ENCODE measurements around the gene PGRMC1. TPM values are rescaled to one million over a fixed set of nuclear protein-coding genes. Genes with fewer than 3 reads are reported as not detected.

Gene PGRMC1
- polyA plus RNA-seq, 2 donors, result 41.6 to 47.0 TPM

DNA sequence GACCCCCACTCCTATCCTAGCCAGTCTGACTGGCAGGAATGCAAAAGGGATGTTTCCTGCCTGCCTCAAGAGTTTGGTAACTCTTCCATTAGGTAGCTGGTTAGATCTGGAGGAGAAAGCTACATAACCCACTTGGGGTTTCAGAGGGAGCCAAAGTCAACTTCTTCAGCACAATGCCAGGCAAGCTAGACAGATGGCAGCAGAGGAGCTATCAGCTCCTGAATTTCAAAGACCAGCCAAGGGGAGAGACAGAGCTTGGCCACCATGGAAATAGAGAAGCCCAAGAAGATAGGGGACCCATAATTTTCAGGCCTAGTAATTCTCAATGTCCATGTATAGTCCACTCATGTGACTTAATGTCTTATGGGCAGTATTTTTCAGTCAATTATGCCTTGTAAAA is 56.4 kb downstream of the PGRMC1 start:
- no peaks in the 10 kb centered on the region for H3K9me3 ChIP-seq (ENCODE audit: control insufficient read depth in 2 of 2, insufficient read depth in 1 of 2, low read depth in 1 of 2, low read length in 1 of 2)
- H3K36me3 ChIP-seq (ENCODE audit: control insufficient read depth in 2 of 2, insufficient read depth in 2 of 2, low read length in 1 of 2), result no peaks in the 10 kb centered on the region
- no peak overlapping the region for H3K27ac ChIP-seq (ENCODE audit: low read depth in 2 of 2, low read length in 1 of 2)
- no peak overlapping the region for H3K4me3 ChIP-seq (ENCODE audit: low read depth in 1 of 2, low read length in 2 of 2)
- H3K27me3 ChIP-seq (ENCODE audit: control insufficient read depth in 1 of 2, insufficient read depth in 2 of 2, low read length in 2 of 2), result no peaks in the 10 kb centered on the region
- H3K4me1 ChIP-seq (ENCODE audit: control insufficient read depth in 2 of 2, insufficient read depth in 2 of 2, low read length in 1 of 2), result no peaks in the 10 kb centered on the region

Other genes starting within 250 kb of the PGRMC1 start
- not detected for gene CT47C1, start 163.3 kb upstream of the PGRMC1 start, polyA plus RNA-seq
- under 1 TPM in 1 of 2 donors, not detected in 1; under 0.01 TPM for gene KIAA1210, start 108.5 kb upstream of the PGRMC1 start, polyA plus RNA-seq
- gene SLC25A43, start 163.1 kb downstream of the PGRMC1 start, polyA plus RNA-seq, result 10 to 100 TPM; 26.2 to 34.5 TPM
- 100 to 1,000 TPM; 103 to 517 TPM for gene SLC25A5, start 232.2 kb downstream of the PGRMC1 start, polyA plus RNA-seq

Data from esophagus (tissue), 2 donors.